ENCODE results near the gene PTPRG. TPM values are rescaled to one million over a fixed set of nuclear protein-coding genes. Genes with fewer than 3 reads are reported as not detected.
A peak's percentile ranks its signal among the peaks of the same experiment; 100 is the strongest.

Gene PTPRG
- total RNA-seq, 1 experiment from 2014 or later = 69.3 TPM

- H2BK5ac ChIP-seq (ENCODE audit: insufficient read length, low read length) = no peak overlapping the region
- no peak overlapping the region for H3K4me2 ChIP-seq (ENCODE audit: insufficient read depth, insufficient read length, low read length)
- no peaks in the 10 kb centered on the region for H3K27me3 ChIP-seq (ENCODE audit: insufficient read depth, low read length)
- no peak overlapping the region for H2BK120ac ChIP-seq (ENCODE audit: low read depth, low read length, poor library complexity, severe bottlenecking)
- no peaks in the 10 kb centered on the region; the same call in 1 of the 2 replicates for H3K4me1 ChIP-seq (ENCODE audit: insufficient read depth, low read length)
- Mint-ChIP-seq H3K36me3 (ENCODE audit: insufficient read depth in 1 of 3, low read depth in 3 of 3) (peaks cover 0 to 6% (median 0%) of the 10 kb centered on the region in 3 experiments; a peak in 2 of 7 replicates), H3K27me3 (ENCODE audit: low read depth) (no peaks in the 10 kb centered on the region), H3K4me3 (no peak overlapping the region), H3K27ac (peak overlapping the region in 2 of 3 experiments; percentile 17 to 32; a peak in 3 of 7 replicates), H3K4me1 (peaks cover 11 to 12% of the 10 kb centered on the region in 2 experiments), H3K9me3 (no peaks in the 10 kb centered on the region)
- no peak overlapping the region for H3K27ac ChIP-seq (ENCODE audit: insufficient read length, low read depth, low read length)
- H3K4ac ChIP-seq (ENCODE audit: low read depth, low read length) = no peak overlapping the region
- no peak overlapping the region for H4K5ac ChIP-seq (ENCODE audit: insufficient read length, low read depth, low read length)
- no peak overlapping the region for H3K9ac ChIP-seq (ENCODE audit: extremely low read depth, insufficient read length, low read length)
- no peaks in the 10 kb centered on the region for H3K23me2 ChIP-seq (ENCODE audit: insufficient read length, low read depth, low read length, poor library complexity, severe bottlenecking)
- no peak overlapping the region for H2AK5ac ChIP-seq (ENCODE audit: insufficient read length, low read length)
- no peak for TF ChIP-seq CTCF (conservative IDR thresholded peaks at IDR 0.05)
- no CpG with 5 or more reads among the region's 4 CpGs for WGBS (ENCODE audit: extremely low coverage, insufficient read length, low lambda C conversion rate)
- H2AFZ ChIP-seq (ENCODE audit: low read length) = no peak overlapping the region
- no peak overlapping the region for H4K91ac ChIP-seq (ENCODE audit: insufficient read length, low read depth, low read length)
- H3K18ac ChIP-seq (ENCODE audit: insufficient read length, low read depth, low read length) = no peak overlapping the region
- H3K56ac ChIP-seq (ENCODE audit: insufficient read length, low read depth, low read length) = no peak overlapping the region
- no peak overlapping the region for H3T11ph ChIP-seq (ENCODE audit: low read length)
- no peak overlapping the region for H3K14ac ChIP-seq (ENCODE audit: insufficient read depth, low read length)
- no peak overlapping the region for H2BK15ac ChIP-seq (ENCODE audit: low read depth, low read length)
- no peak for DNase-seq
- no peak overlapping the region for H4K8ac ChIP-seq (replicated peaks; ENCODE audit: insufficient read length, low read depth, low read length)
- H2BK12ac ChIP-seq (ENCODE audit: insufficient read length, low read depth, low read length) = no peak overlapping the region
- H4K20me1 ChIP-seq (ENCODE audit: control insufficient read depth, insufficient read depth, insufficient read length) = no peaks in the 10 kb centered on the region
- no peaks in the 10 kb centered on the region for H3K9me3 ChIP-seq (ENCODE audit: control insufficient read depth, low read depth, low read length)
- no peak overlapping the region for H3K23ac ChIP-seq (ENCODE audit: insufficient read length, low read depth, low read length)
- no peak overlapping the region for H2BK20ac ChIP-seq (ENCODE audit: low read depth, low read length, poor library complexity, severe bottlenecking)
- no peaks in the 10 kb centered on the region for H3K79me2 ChIP-seq (ENCODE audit: insufficient read depth, low read length)
- no peaks in the 10 kb centered on the region for H3K79me1 ChIP-seq (ENCODE audit: insufficient read depth, low read depth, low read length, poor library complexity, severe bottlenecking)
Observed at GRCh38 chr3:61997101-61997500, 435.7 kb downstream of the PTPRG start.
